IPS DF 4.7 (cell line): ENCODE measurements around the gene ZNF699.
"Not testable (repeated sequence)": the region's sequence is repeated elsewhere in the genome, so short reads cannot be mapped to it uniquely, and the experiment has no call there.

ENCODE experiments used
- DNase-seq: peaks from one replicate; pipeline ENCODE4 v3.0.0-alpha.2; 2013; ENCODE audit warnings: low spot score; ENCODE audit errors: extremely low read depth

Gene ZNF699

GRCh38 chr19:9289231-9289884 is 20.3 kb downstream of the ZNF699 start:
- no peak for DNase-seq

DNA sequence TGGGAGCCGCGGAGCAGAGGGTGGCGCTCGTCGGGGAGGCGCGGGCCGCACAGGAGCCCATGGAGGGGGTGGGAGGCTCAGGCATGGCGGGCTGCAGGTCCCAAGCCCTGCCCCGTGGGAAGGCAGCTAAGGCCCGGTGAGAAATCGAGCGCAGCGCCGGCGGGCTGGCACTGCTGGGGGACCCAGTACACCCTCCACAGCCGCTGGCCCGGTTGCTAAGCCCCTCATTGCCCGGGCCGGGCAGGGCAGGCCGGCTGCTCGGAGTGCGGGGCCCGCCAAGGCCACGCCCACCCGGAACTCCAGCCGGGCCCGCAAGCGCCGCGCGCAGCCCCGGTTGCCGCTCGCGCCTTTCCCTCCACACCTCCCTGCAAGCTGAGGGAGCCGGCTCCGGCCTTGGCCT is 26.2 kb downstream of the ZNF699 start:
- DNase-seq: not testable (repeated sequence)

DNA sequence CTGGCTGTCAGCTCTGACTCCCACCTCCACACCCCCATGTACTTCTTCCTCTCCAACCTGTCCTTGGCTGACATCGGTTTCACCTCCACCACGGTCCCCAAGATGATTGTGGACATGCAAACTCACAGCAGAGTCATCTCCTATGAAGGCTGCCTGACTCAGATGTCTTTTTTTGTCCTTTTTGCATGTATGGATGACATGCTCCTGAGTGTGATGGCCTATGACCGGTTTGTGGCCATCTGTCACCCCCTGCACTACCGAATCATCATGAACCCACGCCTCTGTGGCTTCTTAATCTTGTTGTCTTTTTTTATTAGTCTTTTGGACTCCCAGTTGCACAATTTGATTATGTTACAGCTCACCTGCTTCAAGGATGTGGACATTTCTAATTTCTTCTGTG is 58.4 kb downstream of the ZNF699 start:
- DNase-seq: no peak

GRCh38 chr19:9250630-9251029 is 59.0 kb downstream of the ZNF699 start, which contains the start of gene OR7E24:
OR7E24 (plus strand) TSS chr19:9250930; CDS start chr19:9251044, 114 bp downstream.
- DNase-seq: no peak
